Smooth muscle cell (in vitro differentiated cells): ENCODE data around the gene OR10A3. TPM values are rescaled to one million over a fixed set of nuclear protein-coding genes. Genes with fewer than 3 reads are reported as not detected.

Experiments
- DNase-seq: peaks from one replicate; lab custom pipeline; 2025; ENCODE audit not compliant: unreplicated experiment; lab: John Stamatoyannopoulos, UW
- H2AFZ ChIP-seq: fragments of 200-600 bp; sonication (generic); 2 replicates; pipeline ENCODE4 v1.6.0; 2016; ENCODE audit warnings: antibody characterized with exemption, low read depth, mild to moderate bottlenecking
- H3F3A ChIP-seq: fragments of 200-600 bp; sonication (generic); 2 replicates; pipeline ENCODE4 v1.6.0; 2017; ENCODE audit warnings: antibody characterized with exemption, low read depth
- H3K27ac ChIP-seq: fragments of 200-600 bp; sonication (generic); 2 replicates; pipeline ENCODE4 v1.5.1; 2016; ENCODE audit warnings: low read depth, mild to moderate bottlenecking
- H3K27me3 ChIP-seq: fragments of 200-600 bp; sonication (generic); 2 replicates; pipeline ENCODE4 v1.6.1; 2016; ENCODE audit warnings: low read depth, mild to moderate bottlenecking
- H3K36me3 ChIP-seq: fragments of 200-600 bp; sonication (generic); 2 replicates; pipeline ENCODE4 v1.5.1; 2016; ENCODE audit warnings: low read depth
- H3K4me1 ChIP-seq: fragments of 200-600 bp; sonication (generic); 2 replicates; pipeline ENCODE4 v1.5.1; 2016; ENCODE audit warnings: low read depth
- H3K4me2 ChIP-seq: fragments of 200-600 bp; sonication (generic); 2 replicates; pipeline ENCODE4 v1.6.0; 2016; ENCODE audit warnings: mild to moderate bottlenecking
- H3K4me3 ChIP-seq: fragments of 200-600 bp; sonication (generic); 2 replicates; pipeline ENCODE4 v1.5.1; 2016; ENCODE audit warnings: mild to moderate bottlenecking
- H3K79me2 ChIP-seq: fragments of 200-600 bp; sonication (generic); 2 replicates; pipeline ENCODE4 v1.6.0; 2016; ENCODE audit warnings: low read depth, mild to moderate bottlenecking
- H3K9ac ChIP-seq: fragments of 200-600 bp; sonication (generic); 2 replicates; pipeline ENCODE4 v1.6.0; 2016; ENCODE audit warnings: low read depth
- H3K9me3 ChIP-seq: fragments of 200-600 bp; sonication (generic); replicated peaks from 2 replicates; pipeline ENCODE4 v1.5.1; 2016; ENCODE audit warnings: low read depth
- H4K20me1 ChIP-seq: fragments of 200-600 bp; sonication (generic); 2 replicates; pipeline ENCODE4 v1.6.0; 2016; ENCODE audit warnings: low read depth
- CTCF ChIP-seq: fragments of 200-600 bp; sonication (generic); IDR thresholded peaks from 2 replicates; pipeline ENCODE4 v1.5.1; 2017; ENCODE audit warnings: borderline replicate concordance, mild to moderate bottlenecking, antibody characterized with exemption; ENCODE audit not compliant: insufficient read depth, poor library complexity, severe bottlenecking
- WGBS: methylation state at CpG from one replicate; pipeline ENCODE4 v1.1.7; 2016; ENCODE audit warnings: low lambda C conversion rate; 5-methylcytosine and 5-hydroxymethylcytosine counted together
- polyA plus RNA-seq: library from polyadenylated mRNA; unstranded; fragments of >200 nt; fragmentation: Nextera tagmentation; extraction: Ambion mirVana; gene quantifications from 2 replicates; pipeline ENCODE4 v1.2.1, GENCODE V29; 2016
- total RNA-seq: library from RNA; depleted of rRNA; stranded (reverse); fragments of >200 nt; gene quantifications from 2 replicates; pipeline ENCODE4 v1.2.3, GENCODE V29; 2014

OR10A3 gene
- total and polyA plus RNA-seq, 2 experiments from 2014 or later = not detected

DNA sequence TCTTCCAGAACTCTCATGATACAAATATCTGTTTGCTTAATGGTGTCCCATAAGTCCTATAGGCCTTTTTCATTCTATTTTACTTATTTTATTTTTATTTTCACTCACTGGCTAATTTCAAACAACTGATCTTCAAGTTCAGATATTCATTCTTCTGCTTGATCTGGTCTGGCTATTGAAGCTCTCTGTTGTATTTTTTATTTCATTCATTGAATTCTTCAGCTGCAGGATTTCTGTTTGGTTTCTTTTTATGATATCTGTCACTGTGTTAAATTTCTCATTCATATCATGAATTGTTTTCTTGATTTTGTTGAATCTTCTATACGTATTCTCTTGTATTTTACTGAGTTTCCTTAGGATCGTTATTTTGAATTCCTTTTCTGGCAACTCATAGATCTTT lies 2.6 kb upstream of the OR10A3 start:
- Histone ChIP-seq H3K4me3 (no peak overlapping the region), H3K27me3 (no peaks in the 10 kb centered on the region), H3K79me2 (no peaks in the 10 kb centered on the region), H3K9ac (no peak overlapping the region), H3K36me3 (no peaks in the 10 kb centered on the region), H3K27ac (no peak overlapping the region), H3K4me1 (no peaks in the 10 kb centered on the region), H2AFZ (no peak overlapping the region), H3K4me2 (no peak overlapping the region), H3F3A (no peaks in the 10 kb centered on the region), H3K9me3 (peaks cover 3% of the 10 kb centered on the region), H4K20me1 (no peaks in the 10 kb centered on the region)
- no peak for DNase-seq
- TF ChIP-seq CTCF = no peak
- WGBS = 85% methylated on average over 2 of the region's 2 CpGs

DNA sequence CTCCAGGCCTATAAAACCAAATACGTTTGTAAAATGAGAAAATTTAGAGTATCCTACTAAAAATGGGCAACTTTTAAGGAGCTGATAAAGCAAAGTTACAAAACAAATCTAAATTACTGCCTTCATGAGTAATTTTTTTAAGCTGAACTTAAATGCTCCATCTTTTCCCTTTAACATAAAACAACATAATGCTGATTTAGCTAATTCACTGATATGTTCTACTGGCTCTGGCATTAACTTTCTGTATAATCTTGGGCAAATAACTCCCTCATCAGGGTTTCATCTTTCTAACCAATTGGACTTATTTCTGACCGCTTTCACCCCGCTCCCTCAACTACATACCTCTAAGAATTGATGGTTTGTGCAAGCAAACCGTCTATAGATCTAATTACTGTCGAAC lies 362 bp downstream of the OR10A3 start:
- Histone ChIP-seq H3F3A (no peaks in the 10 kb centered on the region), H3K4me3 (no peak overlapping the region), H3K4me2 (no peak overlapping the region), H3K4me1 (no peaks in the 10 kb centered on the region), H3K79me2 (no peaks in the 10 kb centered on the region), H3K27me3 (no peaks in the 10 kb centered on the region), H3K9ac (no peak overlapping the region), H3K9me3 (peaks cover 3% of the 10 kb centered on the region), H3K27ac (no peak overlapping the region), H3K36me3 (no peaks in the 10 kb centered on the region), H2AFZ (no peak overlapping the region), H4K20me1 (no peaks in the 10 kb centered on the region)
- no peak for DNase-seq
- TF ChIP-seq CTCF = no peak
- WGBS = 64% methylated on average over 5 of the region's 5 CpGs

DNA sequence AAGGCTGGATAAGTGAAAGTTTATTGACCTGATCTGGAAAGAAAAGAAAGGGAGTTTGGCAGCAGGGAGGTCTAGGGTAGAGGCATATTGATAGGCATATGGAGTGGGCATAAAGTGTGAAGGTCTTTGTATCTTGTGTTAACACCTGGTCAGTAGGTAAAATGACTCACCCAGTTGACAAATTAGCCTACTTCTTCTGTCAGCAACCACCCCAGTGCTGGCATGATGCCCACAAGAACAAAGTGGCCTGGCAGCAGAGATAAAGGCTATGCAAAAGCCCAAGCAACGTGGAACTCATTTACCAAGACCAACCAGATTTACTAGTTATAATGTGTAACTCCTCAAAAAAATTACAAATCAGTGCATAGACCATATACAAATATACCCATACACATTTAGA lies 4.9 kb downstream of the OR10A3 start:
- Histone ChIP-seq H2AFZ (no peak overlapping the region), H3K4me2 (no peak overlapping the region), H3K9me3 (no peaks in the 10 kb centered on the region), H3K36me3 (no peaks in the 10 kb centered on the region), H3K79me2 (no peaks in the 10 kb centered on the region), H3K4me1 (no peaks in the 10 kb centered on the region), H3K27ac (no peak overlapping the region), H3K9ac (no peak overlapping the region), H4K20me1 (no peaks in the 10 kb centered on the region), H3F3A (no peaks in the 10 kb centered on the region), H3K27me3 (no peaks in the 10 kb centered on the region), H3K4me3 (no peak overlapping the region)
- no peak for DNase-seq
- 76% methylated on average over 1 of the region's 1 CpG for WGBS
- TF ChIP-seq CTCF = no peak

DNA sequence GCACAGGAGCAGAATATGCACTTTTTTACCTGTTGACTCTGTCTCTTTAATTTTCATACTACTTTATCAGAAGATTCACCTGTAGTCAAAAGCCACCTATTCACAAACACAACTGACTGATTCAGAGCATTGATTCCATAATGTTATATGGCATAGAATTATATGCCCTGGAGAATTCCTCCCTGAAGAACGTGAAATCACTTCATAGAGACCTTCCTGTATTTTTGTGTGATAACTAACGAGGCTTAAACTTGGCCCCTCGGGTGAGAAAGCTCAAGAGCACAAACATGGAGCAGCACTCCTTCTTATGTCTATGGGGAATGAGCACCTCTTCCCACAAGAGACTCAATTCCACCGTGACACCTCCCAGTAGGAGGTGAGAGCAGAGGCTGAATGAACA lies 10.3 kb downstream of the OR10A3 start, which contains the start of gene OR10A6:
Gene OR10A6, minus strand, starts transcription at position 101 of the 400 bp plus-strand sequence. CDS start 2,606 bp downstream, outside the sequence.
- no peak for DNase-seq
- no peak within 1 kb of the TSS for H2AFZ ChIP-seq
- no peaks in the 10 kb centered on the region for H3F3A ChIP-seq
- no peaks in the 10 kb centered on the region for H3K27me3 ChIP-seq
- H3K9ac ChIP-seq = no peak within 1 kb of the TSS
- TF ChIP-seq CTCF = no peak
- H3K4me1 ChIP-seq = no peaks in the 10 kb centered on the region
- H3K27ac ChIP-seq = no peak within 1 kb of the TSS
- 87% methylated on average over 4 of the region's 4 CpGs for WGBS
- H3K36me3 ChIP-seq = no peaks in the 10 kb centered on the region
- no peak within 1 kb of the TSS for H3K4me2 ChIP-seq
- no peaks in the 10 kb centered on the region for H3K9me3 ChIP-seq
- H3K79me2 ChIP-seq = no peaks in the 10 kb centered on the region
- no peaks in the 10 kb centered on the region for H4K20me1 ChIP-seq
- H3K4me3 ChIP-seq = no peak within 1 kb of the TSS
